Embryonic facial prominence (tissue), 1 donor: ENCODE results near the gene ARVCF.

Experiments used
- DNase-seq: peaks from one replicate; pipeline ENCODE4 v3.0.0-alpha.2; 2016; ENCODE audit errors: extremely low spot score

The ARVCF gene

GRCh38 chr22:20052309-20053259 lies 36.0 kb upstream of the ARVCF start:
- no peak for DNase-seq

GRCh38 chr22:20051927-20052308 lies 35.3 kb upstream of the ARVCF start:
- no peak for DNase-seq

GRCh38 chr22:20046730-20047129 lies 30.1 kb upstream of the ARVCF start:
- no peak for DNase-seq

GRCh38 chr22:20044495-20045151 lies 28.0 kb upstream of the ARVCF start:
- no peak for DNase-seq

- DNase-seq, result no peak
These were observed 27.3 kb upstream of the ARVCF start for GRCh38 chr22:20043997-20044342.

- no peak for DNase-seq
These were observed 26.7 kb upstream of the ARVCF start for GRCh38 chr22:20043057-20043996.

GRCh38 chr22:20040327-20041200 lies 23.9 kb upstream of the ARVCF start:
- no peak for DNase-seq

GRCh38 chr22:20039683-20040325 lies 23.2 kb upstream of the ARVCF start:
- DNase-seq, result no peak

- no peak for DNase-seq
These were observed 22.0 kb upstream of the ARVCF start for GRCh38 chr22:20038574-20038973.

GRCh38 chr22:20037419-20037818 lies 20.8 kb upstream of the ARVCF start:
- no peak for DNase-seq

GRCh38 chr22:20036535-20037392 lies 20.1 kb upstream of the ARVCF start:
- DNase-seq, result no peak

- DNase-seq, result no peak
These were observed 19.5 kb upstream of the ARVCF start for GRCh38 chr22:20036084-20036482.

GRCh38 chr22:20035375-20036083 lies 18.9 kb upstream of the ARVCF start:
- DNase-seq, result no peak

- DNase-seq, result no peak
These were observed 17.5 kb upstream of the ARVCF start for GRCh38 chr22:20034143-20034542.

GRCh38 chr22:20033045-20033706 lies 16.6 kb upstream of the ARVCF start:
- DNase-seq, result no peak

- DNase-seq, result no peak
These were observed 15.9 kb upstream of the ARVCF start for GRCh38 chr22:20032407-20032991.

- DNase-seq, result no peak
These were observed 15.2 kb upstream of the ARVCF start for GRCh38 chr22:20031732-20032406.
